HL-60/S4 (cell line): ENCODE data around the gene TECR.
"Not testable (repeated sequence)": the region's sequence is repeated elsewhere in the genome, so short reads cannot be mapped to it uniquely, and the experiment has no call there.

Source experiments
- in situ Hi-C: fragments of 300-500 bp; cut with MboI; formaldehyde crosslinking; loops from 2 replicates; pipeline ENCODE4 v1.14.3; 2022; ENCODE audit warnings: low sequenced_read_pairs

TECR gene

DNA sequence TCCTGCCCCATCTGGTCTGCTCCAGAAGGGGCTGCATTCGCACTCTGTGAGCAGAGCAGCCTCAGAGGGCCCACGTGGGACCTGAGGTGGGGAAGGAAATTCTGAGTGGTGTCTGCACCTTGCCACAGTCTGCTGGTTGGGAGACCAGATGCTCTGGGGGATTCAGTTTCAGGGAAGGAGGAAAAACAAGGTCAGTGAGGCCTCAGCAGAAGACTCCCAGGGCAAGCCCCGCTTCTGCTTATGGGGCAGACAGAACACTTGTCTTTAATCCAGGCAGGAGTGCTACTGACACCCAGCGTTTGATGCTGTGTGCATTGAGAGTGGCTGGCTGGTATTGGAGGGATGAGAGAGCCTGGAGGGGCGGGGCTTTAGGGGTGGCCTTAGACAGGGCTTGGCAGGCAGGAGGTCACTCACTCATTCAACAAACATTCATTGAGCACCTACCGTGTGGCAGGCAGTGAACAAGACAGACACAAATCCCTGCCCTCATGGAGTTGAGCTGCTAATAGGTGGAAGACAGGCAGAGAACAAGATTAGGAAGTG, 48.6 kb downstream of the TECR start:
- in situ Hi-C loops = loop anchor here (10.0 kb wide), 1 partner anchor 317 kb away; no protein-coding TSS in a partner anchor

DNA sequence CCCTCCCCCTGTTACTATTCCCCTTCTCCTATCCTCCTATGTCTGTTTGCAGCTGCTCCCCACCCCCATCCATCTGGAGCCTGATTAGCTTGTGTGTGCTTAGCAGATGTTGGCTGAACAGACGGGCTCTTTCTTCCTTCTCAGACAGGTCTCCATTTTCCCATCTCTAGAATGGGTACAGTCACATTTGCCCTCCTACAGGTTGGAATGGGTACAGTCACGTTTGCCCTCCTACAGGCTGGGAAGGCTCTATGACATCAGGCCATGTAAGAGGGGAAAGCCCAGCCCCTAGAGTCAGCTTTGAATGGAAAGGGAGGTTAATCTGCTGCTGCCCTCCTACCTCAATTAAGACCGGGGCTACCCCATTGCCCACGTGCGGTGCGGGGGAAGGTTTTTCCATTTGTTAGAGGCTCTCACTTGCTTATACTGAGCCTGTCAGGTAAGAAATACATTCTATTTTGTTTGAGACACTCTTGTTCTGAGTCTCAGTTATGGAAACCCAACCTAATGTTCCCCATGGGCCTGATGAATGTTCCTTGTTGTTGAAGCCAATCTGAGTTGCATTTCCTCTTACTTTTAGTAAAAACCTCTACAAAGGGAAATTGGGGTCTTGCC, 51.3 kb downstream of the TECR start:
- in situ Hi-C loops = no loop called here

DNA sequence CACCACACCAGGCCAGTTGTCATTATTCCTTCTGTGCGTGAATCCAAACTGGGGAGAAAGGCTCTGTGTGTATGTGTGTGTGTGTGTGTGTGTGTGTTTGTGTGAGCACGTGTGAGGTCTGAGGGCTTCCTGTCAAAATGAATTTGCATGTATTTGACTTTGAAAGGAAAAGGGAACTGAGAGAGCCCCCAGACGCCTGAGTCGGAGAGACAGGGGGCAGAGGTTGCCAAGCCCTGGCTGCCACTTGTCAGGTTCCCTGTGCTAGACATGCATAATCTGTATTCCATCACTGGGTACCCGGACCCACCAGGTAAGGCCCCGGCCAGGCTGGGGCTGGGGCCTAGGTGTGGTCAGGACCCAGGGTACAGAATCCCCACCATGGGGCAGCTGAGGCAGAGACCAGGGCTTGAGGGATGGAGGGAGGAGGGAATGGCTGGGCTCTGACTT, 53.5 kb downstream of the TECR start, which contains the start of gene CLEC17A:
TSS of gene CLEC17A (plus strand) at position 191 of the 447 bp plus-strand sequence. CDS start at position 268, 77 bp downstream.
- in situ Hi-C loops = no loop called here

DNA sequence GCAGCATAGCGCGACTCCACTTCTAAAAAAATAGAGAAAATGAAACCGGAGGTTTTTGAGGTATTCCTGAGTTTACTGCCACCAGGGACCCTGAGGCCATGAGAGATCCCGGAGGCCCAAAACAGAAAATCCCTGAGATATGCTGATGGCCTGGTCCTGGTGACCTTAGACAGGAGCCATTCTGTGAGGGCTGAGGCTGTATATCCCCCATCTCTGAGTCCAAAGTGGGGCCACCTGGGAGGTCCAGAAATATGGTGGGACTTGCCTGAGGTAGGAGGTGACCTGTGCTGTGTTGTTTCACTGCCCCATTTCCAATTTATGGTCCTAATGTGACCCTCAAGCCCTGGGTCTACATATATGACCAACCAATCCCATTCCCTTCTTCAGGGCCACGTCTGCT, 55.0 kb downstream of the TECR start:
- in situ Hi-C loops = not testable (repeated sequence)

DNA sequence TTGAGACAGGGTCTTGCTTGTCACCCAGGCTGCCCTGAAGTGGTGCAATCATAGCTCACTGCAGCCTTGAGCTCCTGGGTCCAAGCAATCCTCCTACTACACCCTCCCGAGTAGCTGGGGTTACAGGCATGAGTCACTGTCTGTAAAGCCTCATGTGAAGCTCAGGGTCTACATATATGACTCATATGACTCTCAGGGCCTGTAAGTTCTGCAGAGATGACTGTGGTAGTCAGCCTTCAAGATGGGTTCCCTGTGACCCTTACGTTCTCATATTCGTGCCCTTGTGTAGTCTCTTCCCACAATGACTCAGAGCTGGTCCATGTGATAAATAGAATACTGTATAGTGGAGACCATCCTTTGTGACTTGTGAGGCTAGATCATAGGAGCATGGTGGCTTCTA, 55.8 kb downstream of the TECR start:
- in situ Hi-C loops = not testable (repeated sequence)

DNA sequence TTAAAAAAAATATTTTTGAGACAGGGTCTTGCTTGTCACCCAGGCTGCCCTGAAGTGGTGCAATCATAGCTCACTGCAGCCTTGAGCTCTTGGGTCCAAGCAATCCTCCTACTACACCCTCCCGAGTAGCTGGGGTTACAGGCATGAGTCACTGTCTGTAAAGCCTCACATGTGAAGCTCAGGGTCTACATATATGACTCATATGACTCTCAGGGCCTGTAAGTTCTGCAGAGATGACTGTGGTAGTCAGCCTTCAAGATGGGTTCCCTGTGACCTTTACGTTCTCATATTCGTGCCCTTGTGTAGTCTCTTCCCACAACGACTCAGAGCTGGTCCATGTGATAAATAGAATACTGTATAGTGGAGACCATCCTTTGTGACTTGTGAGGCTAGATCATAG, 60.0 kb downstream of the TECR start:
- in situ Hi-C loops = not testable (repeated sequence)

DNA sequence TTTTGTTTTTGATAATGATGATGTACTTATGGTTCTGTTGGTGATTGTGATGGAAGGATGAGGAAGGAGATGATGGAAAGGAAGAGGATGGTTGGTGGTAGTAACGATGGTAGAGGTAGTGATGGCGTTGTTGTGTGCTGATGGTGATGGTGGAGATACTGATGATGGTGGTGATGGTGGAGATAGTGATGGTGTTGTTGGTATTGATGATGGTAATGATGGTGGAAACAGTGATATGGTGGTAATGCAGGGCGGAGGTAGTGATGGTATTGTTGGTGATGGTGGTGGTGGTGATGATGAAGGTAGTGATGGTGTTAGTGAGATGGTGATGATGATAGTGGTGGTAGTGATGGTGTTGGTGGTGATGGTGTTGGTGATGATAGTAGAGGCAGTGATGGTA, 66.2 kb downstream of the TECR start:
- in situ Hi-C loops = no loop called here

DNA sequence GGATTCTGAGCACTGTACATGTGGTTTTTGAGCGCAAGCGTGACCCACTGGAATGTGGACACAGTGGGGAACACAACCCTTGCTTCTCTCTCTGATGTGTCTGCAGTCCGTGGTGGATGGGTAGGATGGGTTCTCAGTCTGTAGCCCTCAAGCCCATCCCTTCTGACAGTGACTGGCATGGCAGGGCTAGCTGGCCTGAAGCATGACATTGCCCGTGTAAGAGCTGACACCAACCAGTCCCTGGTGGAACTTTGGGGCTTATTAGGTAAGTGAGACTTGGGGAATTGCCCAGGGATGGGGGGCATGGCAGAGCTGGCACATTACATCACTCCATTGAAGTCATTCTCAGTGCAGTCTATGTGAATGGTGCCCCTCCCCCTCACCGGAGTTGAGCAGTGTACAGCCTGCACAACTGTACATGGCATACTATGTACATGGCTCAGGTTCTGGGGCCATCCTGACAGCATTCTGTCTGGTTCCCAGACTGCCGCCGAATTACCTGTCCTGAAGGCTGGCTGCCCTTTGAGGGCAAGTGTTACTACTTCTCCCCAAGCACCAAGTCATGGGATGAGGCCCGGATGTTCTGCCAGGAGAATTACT, 70.3 kb downstream of the TECR start:
- in situ Hi-C loops = no loop called here

DNA sequence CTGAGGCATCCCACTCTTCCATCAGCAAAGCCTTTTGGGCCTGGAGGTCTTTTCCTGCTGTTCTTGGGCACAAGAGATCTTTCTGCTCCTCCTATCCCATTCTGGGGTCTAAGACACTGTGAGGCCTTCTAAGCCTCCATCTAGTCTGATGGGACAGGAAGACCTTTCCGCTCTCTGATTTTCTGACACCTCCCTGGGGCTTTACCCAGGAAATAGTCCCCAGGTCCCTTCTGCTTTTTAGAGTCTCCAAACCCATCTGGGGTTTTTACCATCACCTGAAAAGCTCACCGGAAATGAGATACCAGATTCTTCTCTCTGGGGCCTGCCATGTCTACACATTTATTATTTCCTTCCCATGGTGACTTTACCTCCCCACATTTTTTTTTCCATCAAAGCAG, 74.6 kb downstream of the TECR start:
- in situ Hi-C loops = no loop called here

DNA sequence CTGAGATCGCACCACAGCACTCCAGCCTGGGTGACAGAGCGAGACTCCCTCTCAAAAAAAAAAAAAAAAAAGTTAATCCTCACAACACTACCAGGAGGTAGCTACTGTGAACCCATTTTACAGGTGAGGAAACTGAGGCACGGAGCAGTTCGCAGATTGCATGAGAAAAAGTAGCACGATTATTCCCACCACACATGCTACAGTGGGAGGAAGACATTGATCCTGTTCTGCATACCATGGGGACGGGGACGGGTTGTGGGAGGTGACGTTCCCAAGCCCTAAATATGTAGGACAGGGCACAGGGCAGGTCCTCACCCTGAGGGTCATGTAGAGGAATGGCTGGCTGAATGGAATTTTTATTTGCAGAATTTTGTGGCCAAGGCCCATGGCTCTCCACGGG, 77.2 kb downstream of the TECR start:
- in situ Hi-C loops = no loop called here

DNA sequence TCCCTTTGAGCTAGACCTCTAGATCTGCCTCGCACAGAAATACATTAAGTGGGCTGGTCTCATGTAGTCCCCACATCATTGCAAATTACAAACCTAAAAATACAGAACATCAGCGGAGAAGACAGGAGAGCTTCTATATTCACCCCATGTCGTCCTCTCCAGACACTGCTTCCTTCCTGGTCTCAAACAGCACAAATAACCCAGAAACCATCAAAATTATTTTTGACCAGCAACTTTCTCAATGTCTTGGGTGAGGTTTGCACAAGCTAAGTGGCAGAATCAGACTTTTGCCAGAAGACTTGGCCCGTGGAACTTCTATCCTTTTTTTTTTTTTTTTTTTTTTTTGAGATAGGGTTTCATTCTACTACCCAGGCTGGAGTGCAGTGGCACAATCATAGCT, 81.7 kb downstream of the TECR start:
- in situ Hi-C loops = no loop called here

DNA sequence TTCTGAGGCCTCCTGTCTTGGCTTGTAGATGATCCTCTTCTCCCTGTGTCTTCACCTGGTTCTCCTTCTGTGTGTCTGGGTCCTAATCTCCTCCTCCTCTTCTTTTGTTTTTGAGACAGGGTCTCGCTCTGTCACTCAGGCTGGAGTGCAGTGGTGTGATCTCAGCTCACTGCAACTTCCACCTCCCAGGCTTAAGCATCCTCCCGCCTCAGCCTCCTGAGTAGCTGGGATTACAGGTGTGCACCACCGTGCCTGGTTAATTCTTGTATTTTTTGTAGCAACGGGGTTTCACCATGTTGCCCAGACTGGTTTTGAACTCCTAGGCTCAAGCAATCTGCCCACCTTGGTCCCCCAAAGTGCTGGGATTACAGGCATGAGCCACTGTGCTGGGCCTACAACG, 82.8 kb downstream of the TECR start:
- in situ Hi-C loops = not testable (repeated sequence)

DNA sequence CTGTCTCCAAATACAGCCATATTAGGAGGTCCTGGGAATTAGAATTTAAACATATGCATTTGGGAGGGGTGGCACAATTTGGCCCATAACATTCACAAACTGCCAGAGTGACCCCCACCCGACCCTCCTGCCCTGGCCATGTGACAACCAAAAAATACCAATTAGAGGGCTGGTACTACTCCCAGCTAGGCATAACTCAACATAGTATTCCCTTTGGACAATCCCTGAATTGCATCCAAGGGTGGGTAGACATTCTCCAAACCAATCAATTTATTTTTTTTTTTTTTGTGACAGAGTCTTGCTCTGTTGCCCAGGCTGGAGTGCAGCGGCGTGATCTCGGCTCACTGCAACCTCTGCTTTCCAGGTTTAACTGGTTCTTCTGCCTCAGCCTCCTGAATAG, 83.3 kb downstream of the TECR start:
- in situ Hi-C loops = no loop called here

DNA sequence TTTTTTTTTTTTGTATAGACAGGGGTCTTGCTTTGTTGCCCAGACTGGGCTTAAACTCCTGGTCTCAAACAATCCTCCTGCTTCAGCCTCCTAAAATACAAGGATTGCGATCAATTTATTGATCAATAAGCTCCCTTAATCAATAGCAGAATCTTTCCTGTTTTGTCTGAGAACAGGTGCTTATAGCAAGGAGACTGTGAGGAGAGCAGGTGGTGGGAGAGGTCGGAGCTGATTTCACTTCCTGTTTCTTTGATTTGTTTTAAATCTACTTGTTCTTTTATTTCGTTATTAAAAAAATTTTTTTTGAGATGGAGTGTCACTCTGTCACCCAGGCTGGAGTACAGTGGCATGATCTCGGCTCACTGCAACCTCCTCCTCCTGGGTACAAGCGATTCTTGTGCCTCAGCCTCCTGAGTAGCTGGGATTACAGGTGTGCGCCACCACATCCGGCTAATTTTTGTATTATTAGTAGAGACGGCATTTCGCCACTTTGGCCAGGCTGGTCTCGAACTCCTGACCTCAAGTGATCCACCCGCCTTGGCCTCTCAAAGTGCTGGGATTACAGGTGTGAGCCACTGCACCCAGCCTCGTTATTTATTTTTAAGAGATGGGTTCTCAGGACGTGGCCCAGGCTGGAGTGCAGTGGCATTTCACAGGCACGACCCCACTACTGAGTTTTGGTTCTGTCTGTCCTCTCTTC, 84.2 kb downstream of the TECR start:
- in situ Hi-C loops = not testable (repeated sequence)

DNA sequence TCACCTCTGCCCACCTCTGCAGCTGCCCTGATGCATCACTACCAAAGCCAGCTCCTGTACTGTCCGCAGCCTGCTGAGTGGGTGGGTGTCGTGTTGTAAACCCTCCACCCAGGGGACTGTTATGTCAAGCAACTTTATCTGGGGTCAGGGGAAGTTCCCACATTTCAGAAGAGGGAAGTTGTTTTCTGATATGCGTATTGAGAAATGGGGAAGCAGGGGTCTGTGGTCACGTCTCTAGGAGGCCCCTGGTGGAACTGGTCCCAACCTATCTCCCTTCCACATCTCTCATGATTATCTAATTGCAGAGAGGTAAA, 84.7 kb downstream of the TECR start:
- in situ Hi-C loops = no loop called here
